Keratinocyte (primary cell): Measurements from ENCODE around the gene NALF2.

Source experiments
- EZH2 ChIP-seq: IDR thresholded peaks from one replicate; pipeline ENCODE4 v1.6.1; 2012; ENCODE audit warnings: inconsistent platforms, mild to moderate bottlenecking, low read length, moderate library complexity
- TF ChIP-seq, protein P1 (sequence below), 3 experiments: IDR thresholded peaks in 1 of 3; conservative IDR thresholded peaks in 1 of 3; optimal IDR thresholded peaks in 1 of 3; 2 replicates in 2 of 3; 3 replicates in 1 of 3; pipeline versions ENCODE3 to v1.5.1; 2011; ENCODE audit warnings: low read length in 3 of 3, mild to moderate bottlenecking in 3 of 3, moderate library complexity in 2 of 3, control low read depth in 1 of 3, inconsistent platforms in 1 of 3; ENCODE audit not compliant: insufficient read depth in 2 of 3; ENCODE audit errors: extremely low read depth in 1 of 3

DNA sequence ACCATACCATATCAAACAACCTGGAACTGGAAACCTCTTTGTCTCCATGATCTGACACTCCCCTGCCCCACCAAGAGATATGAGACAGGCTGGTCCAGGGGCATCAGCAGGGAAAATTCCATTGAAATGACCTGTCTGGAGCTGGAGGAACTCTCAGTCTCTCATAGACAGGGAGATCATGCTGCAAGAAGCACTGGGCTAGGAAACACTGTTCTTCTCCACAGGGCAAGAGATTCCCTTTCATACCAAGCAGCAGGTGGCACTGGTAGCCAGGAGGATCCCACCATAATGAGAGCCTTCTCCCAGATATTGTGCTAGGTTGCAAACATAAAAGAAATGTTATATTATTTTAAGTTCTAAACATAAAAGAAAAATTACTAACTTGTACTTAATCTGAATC is 14.5 kb upstream of the NALF2 start:
- TF ChIP-seq, protein P1, sequence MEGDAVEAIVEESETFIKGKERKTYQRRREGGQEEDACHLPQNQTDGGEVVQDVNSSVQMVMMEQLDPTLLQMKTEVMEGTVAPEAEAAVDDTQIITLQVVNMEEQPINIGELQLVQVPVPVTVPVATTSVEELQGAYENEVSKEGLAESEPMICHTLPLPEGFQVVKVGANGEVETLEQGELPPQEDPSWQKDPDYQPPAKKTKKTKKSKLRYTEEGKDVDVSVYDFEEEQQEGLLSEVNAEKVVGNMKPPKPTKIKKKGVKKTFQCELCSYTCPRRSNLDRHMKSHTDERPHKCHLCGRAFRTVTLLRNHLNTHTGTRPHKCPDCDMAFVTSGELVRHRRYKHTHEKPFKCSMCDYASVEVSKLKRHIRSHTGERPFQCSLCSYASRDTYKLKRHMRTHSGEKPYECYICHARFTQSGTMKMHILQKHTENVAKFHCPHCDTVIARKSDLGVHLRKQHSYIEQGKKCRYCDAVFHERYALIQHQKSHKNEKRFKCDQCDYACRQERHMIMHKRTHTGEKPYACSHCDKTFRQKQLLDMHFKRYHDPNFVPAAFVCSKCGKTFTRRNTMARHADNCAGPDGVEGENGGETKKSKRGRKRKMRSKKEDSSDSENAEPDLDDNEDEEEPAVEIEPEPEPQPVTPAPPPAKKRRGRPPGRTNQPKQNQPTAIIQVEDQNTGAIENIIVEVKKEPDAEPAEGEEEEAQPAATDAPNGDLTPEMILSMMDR (optimal IDR thresholded peaks at IDR 0.05 in 1 of 3, IDR thresholded peaks at IDR 0.05 in 1 of 3, conservative IDR thresholded peaks at IDR 0.05 in 1 of 3; ENCODE audit: extremely low read depth in 1 of 3, insufficient read depth in 2 of 3, low read length in 3 of 3), result no peak
- TF ChIP-seq EZH2, result no peak
